ENCODE results near the gene ROR2.
A peak's percentile ranks its signal among the peaks of the same experiment; 100 is the strongest.

Gene ROR2

DNA sequence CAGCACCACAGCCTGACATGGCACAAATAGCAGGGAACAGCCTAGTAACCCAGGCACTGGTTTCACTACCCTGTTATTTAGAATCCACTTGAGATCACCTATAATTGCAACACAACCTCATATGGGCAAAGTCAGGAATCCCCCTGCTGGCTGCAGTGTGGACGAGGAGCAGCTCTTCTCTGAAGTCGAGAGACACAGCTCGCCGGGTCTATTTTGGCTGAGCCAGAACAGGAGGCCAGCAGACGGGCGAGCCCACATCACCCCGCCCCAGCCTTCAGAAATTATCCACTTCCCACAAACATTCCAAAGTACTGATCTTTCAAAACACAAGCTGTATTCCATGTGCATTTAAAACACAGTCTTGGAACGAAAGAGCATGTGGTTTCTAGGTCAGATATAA, 179.0 kb downstream of the ROR2 start:
- DNase-seq = peak in 3 of 4 experiments; percentile 15 to 34 (median 33)

DNA sequence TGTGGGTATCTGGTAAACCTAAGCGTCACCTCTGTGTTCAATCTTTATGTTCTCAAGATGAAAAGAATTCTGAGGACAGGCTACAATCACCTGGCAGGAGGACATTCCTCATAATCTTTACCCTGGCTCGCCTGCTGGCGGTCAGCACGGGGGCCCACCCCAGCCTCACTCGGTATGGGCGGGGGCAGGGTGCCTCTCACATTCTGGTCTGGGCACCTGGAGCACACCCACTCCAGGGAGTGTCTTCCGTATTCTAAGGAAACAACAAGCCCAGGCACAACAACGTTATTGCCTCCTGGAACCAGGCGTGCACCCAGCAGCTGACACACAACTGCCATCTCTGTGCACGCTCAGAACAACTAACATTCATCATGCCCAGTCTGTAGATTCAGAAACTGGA, 179.8 kb downstream of the ROR2 start:
- no peak for DNase-seq

DNA sequence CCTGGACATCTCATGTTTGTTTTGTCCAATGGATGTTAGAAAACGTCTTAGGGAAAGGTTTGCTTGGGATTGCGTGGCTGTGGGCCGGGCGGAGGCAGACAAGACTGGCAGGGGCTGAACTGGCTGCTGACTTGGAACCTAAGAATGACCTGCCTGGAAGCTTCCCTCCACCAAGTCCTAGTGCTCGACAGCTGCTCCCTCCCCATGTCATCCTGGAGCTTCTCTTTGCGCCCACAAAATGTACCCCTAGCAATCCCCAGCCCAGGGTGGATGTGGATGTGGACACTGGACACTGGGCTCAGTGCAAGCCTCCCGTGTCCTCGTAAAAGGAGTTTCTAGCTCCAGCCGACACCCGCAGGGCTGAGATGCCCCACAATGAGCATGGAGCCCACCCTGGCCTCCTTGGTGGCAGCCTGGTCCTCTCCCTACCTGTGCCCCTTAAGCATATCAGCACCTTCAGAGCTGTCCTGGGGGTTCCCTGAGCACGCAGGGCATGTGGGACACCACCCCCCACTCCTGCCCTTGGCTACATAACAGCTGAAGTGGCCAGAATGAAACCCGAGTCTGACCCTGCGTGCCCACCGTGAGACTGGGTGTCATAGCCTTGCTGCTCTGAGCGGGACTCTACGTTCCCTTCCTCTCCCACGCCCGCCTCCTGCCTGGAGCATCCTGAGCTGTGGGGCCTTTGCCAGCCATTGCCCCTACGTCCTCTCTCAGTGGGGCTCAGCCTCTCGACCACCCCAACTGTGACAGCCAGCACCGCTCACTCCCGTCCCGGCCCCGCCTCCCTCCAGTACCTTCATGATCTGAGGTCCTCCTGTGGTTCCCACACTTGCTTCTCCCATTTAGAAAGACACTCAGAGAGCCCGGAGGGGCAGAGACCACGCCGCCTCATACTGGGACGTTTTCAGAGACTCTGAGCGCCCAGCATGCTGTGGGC, 180.8 kb downstream of the ROR2 start:
- DNase-seq = no peak

DNA sequence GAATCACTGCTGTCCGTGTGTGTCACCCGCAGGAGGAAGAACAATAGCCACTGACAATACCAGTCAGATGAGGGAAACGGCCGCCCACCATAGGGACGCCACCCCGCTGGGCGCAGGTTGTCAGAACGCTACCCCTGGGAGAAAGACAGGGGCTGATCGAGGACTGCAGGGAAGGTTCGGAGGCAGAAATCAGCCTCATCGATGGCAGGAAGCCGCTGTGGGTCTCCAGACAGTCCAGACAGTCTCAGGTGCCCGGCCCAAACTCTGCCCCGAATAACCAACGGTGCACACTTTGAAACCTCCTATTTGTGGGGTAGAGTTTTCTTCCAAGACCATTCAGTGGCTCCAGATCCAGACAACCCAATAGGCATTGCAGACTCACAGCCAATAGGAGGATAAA, 181.5 kb downstream of the ROR2 start:
- DNase-seq = no peak

DNA sequence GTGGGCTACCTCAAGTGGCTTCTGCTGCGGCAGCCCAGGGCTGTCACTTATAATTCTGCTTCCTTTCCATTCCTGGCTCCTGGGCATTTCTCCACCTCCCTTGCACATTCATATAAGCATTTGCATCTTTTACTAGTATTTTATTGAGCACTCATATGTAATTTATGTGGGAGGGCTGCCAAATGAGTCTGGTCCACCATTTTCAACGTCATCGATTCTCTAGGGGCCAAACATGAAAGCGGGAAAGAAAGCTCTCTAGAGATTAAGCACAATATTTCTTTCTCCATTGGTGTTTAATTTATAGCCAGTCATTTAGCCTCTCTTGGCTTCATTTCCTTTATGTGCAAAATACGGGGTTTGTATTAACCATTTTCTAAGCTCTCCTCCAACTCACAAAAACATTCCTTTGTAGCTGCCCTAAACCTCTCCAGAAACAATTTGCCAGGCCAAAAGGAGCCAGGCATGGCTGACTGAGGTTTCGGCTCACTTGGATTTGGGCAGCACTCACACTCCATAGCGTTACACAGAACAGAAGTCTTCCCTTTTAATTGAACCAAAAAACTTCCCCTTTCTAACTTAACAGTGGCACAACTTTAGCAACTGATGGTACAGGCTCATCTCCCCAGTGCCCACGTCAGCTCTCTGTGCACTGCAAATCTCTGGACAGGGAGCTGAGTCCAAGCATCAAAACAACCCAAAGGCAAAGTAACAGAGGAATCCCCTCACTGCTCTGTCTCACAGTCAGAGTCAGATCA, 183.5 kb downstream of the ROR2 start:
- peak in 3 of 4 experiments; percentile 22 to 57 (median 32) for DNase-seq

DNA sequence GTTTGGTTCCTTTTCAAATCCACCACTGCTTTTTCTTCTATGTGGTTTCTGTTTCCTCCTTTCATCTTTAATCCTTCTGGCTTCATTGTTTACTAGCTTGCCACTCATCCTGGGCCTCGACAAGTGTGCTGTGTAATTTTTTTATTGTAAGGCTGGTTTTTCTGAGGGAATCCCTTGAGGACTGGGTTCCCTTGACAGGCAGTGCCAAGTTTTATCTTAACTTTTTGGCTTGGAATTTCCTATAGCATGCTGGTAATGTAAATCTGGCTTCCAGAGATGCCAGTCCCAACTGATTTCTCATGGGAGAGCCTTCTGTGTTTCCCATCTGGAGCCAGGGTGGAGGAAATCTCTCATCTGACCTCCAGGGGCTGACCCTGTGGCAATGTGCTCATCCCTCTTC, 184.7 kb downstream of the ROR2 start:
- DNase-seq = no peak

DNA sequence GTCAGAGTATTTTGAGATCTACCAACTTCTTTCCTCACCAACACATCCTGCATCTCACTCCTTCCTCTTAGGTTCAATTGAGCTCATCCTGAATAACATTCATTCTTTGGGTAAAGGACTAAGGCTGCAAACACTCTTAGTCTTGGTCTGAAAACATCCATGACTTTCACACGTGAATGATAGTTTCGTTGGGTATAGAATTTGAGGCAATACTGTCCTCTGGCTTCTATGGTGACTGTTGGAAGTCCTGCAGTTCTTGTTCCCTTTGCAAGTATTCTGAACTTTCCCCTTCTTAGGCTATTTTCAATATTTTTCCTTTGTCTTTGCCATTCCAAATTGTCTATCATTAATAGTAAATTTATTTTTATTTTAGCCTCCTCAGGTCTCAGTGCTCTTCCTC, 185.4 kb downstream of the ROR2 start:
- DNase-seq = no peak

DNA sequence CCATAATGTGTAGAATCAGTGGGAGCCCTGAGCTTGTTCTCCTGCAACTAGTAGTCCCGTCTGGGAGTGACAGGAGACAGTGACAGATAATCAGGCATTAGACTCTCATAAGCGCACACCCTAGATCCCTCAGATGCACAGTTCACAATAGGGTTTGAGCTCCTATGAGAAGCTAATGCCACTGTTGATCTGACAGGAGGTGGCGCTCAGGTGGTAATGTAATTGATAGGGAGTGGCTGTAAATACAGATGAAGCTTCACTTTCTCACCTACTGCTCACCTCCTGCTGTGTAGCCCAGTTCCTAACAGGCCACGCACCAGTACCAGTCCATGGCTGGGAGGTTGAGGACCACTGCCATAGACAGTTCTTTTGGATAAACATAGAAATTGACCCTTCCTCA, 188.7 kb downstream of the ROR2 start:
- DNase-seq = no peak

DNA sequence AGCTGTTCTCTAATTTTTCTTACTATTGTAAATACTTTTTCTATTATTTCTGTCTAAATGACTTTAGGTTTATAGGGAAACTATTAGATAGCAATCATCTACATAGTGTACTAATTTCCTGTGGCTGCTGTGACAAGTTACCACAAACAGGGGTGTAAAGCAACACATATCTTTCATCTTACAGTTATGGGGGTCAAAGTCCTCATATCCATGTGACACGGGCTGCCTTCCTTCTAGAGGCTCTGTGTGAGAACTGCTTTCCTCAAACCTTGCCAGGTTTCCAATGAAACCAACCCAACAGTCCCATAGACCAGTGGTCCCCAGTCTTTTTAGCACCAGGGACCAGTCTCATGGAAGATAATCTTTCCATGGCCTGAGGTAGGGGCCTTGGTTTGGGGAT, 189.1 kb downstream of the ROR2 start:
- DNase-seq = no peak

DNA sequence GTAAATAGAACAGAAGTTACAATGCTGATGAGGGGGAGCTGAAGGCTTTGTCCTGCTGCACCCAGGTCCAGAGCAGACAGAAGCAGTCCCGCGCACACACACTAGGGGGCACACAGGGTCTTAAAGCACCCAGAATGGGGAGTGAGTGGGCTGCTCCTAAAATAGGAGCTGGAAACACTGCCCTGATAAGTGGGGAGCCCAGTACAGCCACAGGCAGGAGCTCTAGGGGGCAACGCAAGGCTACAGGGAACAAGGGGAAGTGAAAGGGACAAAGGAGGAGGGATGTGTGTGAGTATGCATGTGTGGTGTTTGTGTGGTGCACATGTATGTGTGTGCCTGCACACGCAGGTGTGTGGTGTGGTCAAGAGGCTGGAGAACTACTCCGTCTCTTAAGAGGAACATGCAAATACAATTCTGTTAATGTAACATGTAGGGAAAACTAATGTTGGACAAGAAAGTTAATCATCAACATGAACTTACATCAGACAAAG, 191.5 kb downstream of the ROR2 start:
- DNase-seq = peak; percentile 55 to 70 (median 62)

DNA sequence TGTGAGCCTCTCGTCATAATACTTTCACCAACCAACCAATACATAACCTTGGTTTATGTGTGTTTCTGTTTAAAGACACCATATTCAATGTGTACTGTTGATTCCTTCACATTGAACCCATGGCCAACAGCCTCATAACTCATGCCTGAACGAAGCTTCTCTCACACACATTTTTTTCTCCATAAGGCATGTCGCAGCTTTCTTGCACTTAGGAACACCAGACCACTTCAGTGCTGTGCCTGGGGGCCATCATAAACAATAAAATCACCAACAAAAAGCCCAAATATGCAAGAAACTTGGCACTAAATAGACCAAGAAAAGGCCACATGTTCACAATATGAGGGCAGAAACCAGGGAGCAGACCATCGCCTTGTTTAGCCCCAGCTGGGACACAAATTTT, 192.2 kb downstream of the ROR2 start:
- no peak for DNase-seq

DNA sequence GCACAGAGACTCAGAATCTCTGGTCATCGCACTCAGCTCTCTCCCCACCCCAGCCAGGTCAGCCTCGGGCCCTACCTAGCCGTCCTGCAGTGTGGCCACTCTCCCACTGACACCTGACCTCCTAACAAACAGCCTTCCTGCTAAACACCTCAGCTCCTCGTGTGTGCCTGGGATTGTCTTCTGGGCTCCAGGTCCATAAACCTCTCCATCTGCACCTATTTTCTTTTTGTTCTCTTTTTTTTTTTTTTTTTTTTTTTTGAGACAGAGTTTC, 193.6 kb downstream of the ROR2 start:
- DNase-seq = no peak

DNA sequence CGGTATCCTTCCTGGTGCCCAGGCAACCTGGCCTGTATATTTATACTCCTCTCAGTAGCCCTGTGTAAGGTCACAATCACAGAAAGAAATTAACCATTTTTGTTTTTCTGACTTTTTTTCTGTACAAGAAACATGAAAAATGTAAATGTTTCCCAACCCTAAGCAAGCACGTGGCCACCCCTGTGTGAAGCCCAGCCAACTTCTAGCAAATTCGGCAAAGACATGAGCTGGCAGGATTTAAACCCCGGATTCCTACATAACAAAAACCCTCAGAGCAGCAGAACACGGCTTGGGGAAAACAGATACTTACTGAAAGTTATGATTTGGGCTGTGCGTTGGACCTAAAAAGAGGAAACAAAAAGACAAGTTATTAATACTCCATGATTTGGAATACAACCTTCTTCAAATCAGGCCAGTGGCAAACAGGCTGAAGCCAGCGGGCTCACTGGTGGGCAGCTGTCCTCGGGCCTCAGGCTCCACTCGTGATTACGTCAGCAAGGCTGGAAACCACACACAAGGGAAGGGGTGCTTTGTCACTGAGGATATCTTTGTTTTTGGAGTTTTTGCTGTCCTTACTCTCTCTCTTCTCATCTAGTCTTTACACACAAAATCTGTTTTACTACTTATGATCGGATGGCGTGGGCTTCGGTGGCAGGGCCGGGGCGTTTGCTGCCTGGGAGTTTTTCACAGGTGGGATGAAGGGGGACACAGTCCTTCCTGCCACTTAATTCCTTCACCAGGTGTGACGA, 194.1 kb downstream of the ROR2 start:
- DNase-seq = no peak

DNA sequence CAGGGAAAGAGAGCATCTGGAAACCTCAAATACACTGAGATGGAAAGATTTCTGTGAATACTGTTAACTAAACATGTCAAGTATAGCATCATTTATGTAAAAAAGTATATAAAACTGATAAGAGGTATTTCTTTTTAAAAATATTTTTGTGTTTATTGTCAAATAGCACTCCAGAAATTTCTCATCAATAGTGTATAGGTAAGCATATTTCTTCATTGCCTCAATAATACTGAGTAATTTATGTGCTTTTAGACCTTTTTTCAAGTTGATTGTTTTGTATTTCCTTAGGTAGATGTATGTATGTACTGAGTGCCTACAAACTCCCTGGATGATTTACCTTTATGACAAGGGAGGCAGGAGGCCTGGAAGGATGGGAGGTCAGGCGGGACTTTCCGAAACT, 196.3 kb downstream of the ROR2 start:
- DNase-seq = no peak

DNA sequence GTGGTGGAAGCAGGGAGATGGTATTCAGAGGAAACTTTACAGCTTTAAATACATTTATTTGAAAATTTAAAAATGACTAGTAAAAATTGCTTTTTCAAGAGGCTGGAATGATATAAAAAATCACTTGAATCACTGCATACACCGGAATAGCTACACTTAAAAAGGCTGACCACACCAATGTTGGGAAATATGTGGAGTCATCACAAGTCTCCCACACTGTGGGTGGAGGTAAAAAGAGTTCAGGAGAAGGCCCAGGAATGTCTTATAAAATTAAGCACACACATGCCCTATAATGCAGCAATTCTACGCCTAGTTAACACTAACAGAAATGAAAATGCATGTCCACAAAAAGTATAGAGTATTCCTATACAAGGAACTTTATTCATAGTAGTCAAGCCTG, 198.1 kb downstream of the ROR2 start:
- peak; percentile 37 to 70 (median 60) for DNase-seq

DNA sequence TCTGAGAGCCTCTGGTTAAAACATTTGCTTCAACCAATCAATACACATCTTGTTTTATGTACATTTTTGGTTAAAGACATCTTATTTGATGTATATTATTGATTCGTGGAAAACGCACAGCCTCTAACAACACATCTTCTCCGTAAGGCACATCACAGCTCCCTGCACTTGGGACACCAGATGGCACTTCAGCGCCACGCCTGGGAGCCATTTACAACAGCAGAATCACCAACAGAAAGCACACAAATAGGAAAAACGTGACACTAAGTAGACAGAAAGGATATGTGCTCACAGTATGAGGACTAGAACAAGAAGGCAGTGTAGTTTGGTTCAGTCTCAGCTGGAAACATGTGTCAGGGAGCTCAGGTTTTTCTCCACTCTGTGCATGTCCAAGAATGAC, 199.7 kb downstream of the ROR2 start:
- DNase-seq = peak in 1 of 4 experiments; percentile 8

DNA sequence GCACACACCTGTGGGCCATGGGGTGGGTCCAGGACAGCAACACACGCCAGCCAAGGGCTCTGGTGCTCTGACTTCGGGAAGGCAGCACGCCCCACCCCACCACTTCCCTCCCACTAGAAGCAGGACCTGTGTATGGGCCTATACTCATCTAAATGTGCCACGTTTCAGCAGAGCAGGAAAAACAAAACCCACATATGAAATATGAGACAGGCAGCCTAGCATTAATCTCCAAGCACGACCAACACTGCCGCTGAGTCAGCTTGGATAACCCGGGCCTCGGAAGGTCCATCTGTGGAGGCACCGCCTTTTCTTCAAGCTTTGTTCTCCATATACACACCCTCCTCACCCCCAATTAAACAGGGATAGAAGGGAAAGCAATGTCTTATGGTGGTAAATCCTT, 203.1 kb downstream of the ROR2 start:
- DNase-seq = no peak

DNA sequence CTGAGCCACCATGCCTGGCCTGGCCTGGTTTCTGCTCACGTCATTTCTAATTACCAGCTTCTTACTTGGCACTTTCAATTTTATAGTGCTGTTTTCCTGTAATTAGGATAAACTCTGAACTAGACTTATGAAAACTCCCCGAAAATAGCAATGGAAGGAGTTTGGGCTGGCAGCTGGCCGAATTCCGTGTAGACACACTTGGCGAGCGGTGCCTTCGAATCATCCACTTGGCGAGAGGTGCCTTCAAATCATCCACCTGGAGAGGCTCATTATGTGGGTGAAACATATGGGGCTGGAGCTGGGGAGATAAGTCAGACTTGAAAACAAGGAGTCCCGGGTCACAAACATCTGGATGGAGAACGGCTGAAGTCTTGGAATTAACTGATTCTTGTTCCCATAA, 203.7 kb downstream of the ROR2 start:
- no peak for DNase-seq

DNA sequence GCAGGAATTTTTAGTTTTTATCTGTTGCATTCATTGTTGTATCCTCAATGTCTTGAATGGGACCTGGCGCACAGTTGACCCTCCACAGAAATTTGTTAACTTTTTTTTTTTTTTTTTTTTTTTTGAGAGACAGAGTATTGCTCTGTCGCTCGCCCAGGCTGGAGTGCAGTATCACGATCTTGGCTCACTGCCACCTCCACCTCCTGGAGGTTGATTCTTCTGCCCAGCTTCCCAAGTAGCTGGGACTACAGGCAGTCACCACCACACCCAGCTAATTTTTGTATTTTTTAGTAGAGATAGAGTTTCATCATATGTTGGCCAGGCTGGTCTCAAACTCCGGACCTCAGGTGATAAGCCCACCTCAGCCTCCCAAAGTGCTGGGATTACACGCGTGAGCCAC, 205.9 kb downstream of the ROR2 start:
- no peak for DNase-seq

DNA sequence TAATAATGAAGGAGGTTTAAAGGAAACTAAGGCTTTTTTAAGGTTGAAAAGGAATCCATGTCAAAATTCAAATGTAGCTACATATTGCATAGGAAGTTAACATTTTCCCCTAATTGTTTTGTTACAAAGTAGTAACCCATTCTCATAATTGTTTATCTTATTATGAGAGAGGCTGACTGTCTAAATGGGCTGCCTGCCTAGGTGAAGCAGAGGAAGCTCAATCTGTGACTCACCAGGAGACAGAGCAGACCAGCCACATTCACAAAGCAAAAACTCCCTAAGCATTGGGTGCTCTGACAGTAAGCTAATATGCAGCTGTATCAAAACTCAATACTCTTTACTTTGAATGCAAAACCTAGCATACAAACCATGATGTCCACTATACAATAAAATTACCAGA, 208.5 kb downstream of the ROR2 start:
- no peak for DNase-seq

DNA sequence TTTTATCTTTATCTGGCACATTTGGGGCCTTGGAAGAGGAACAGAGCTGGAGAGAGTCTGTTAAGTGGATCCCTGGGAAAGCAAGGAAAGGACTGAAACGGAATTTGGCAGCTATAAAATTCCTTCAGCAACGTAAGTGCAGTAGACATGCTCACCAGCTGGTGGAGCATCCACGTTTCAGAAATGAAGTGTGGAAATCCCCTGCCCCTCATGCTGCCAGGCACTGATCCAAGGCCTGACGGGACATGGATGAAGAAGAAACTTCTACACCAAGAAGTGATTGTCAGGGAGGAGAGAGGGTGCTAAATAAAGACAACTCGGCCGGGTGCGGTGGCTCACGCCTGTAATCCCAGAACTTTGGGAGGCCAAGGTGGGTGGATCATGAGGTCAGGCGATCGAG, 209.3 kb downstream of the ROR2 start:
- no peak for DNase-seq

DNA sequence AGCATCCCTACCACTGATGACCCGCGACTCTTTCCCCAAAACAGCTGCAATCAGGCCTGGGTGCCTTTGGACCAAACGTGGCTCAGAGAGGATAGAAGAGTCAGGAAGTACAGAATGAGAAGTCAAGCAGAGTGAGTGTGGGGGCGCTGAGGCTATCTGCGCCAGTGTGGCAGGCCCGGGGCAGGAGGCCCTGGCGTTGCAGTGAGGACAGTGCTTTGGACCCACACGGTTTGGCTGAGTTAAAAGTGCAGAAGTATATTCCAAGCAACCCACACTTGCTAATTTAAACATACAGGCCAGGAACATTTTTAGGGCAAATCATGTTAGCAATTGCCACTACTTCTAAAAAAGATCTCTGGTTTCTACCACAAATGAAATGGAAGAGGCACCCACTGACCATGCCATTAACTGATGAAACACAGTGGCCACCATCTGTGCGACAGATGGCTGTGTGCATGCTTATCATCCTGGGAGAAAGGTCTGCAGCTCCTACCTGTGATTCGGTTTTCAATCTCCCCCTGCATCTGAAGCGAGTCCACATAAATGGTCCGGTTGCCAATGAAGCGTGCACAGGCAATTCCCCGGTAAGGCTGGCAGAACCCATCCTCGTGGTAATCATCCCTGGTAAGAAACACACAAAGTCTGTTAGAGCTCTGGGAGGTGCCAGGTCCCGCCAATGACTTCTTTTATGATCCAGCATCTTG, 213.0 kb downstream of the ROR2 start:
- no peak for DNase-seq

DNA sequence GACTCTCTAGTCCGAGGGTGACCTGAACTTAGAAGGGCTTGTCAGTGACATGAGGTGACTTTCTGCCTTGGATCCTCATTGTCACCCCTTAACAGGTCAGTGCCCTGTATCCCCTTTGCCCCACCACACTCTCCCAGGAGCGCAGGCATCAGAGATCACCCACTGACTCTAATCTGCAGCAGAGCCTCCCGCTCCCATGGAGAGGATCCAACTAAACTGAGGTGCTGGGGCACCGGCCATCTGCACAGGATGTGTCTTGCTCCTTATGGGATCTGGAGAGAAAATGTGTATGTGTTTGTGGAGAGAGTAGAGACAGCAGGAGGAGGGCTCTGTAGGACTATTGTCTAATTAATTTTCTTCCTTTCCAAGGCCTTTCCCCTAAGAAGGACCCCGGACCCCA, 213.7 kb downstream of the ROR2 start:
- no peak for DNase-seq

All from suppressor macrophage (primary cell).